PC-9 (cell line): ENCODE measurements around the gene PTPRG.

Source experiments
- CTCF ChIP-seq: fragments of 200-600 bp; sonication (generic); conservative IDR thresholded peaks from 2 replicates; pipeline ENCODE4 v1.6.1; 2017; ENCODE audit warnings: mixed run types, antibody characterized with exemption, mild to moderate bottlenecking, moderate library complexity
- EZH2 ChIP-seq: fragments of 200-600 bp; sonication (generic); IDR thresholded peaks from 2 replicates; pipeline ENCODE4 v1.8.0; 2017; ENCODE audit warnings: antibody characterized with exemption, low read depth

DNA sequence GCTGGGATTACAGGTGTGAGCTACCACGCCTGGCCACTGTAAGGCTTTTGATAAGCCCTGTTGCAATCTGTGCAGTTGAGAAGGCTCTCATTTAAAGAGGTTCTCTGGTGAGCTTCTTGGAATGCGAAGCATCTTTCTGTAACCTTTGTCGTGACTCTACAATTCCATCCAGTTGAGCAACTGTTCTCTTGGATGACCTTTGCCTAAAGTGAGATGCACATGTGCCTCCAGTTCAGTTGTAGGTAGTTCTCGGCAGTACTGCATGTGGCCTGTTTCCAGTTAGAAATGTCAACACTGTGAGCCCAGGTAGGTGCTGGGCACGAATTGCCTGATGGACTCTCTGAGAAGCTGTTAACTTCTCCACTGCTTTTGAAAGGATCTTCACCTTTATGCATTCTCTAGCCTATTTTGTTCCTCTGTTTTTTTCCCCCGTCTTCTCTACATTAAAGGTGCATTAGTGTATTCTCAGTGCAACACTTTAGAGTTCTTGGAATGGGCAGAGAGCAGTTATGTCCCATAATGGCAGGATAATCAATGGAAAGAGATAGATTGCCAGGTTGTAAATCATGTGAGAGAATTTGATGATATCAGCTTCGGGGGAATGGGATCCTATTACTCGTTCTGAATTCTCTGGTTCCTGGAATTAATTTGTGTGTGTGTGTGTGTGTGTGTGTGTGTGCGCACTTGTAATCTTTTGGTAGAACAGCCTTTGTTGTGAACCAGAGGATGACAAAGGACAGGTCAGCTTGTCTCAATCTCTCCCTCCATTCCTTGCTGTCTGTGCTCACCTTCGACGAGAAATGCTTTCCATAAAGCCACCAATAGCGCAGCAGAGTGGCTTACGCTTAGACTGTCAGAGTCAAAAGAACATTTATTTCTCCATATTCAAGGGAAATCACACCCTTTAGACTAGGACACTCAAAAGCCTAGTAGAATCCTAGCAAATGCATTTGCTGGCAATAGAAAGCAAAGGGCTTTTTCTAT lies 51.1 kb downstream of the PTPRG start:
- TF ChIP-seq CTCF = no peak
- no peak for TF ChIP-seq EZH2
